GM12878 (cell line): ENCODE results near the gene SMARCD1.

ENCODE experiments used
- CEBPB ChIP-seq, 2 experiments: fragments of 150-350 bp in 1 of 2; IDR thresholded peaks; 2 replicates each; pipeline ENCODE4 v1.6.1; 2012 to 2014; ENCODE audit warnings: low read depth in 2 of 2, low read length in 2 of 2, borderline replicate concordance in 1 of 2, inconsistent platforms in 1 of 2
- EZH2 ChIP-seq: IDR thresholded peaks from 2 replicates; pipeline ENCODE4 v1.6.1; 2012; ENCODE audit warnings: low read depth, mild to moderate bottlenecking, control low read depth, inconsistent platforms, low read length, borderline replicate concordance; ENCODE audit not compliant: control insufficient read depth
- POLR2A ChIP-seq: IDR thresholded peaks from 2 replicates; pipeline ENCODE4 v1.6.1; 2011; ENCODE audit warnings: low read depth, mild to moderate bottlenecking, low read length
- TF ChIP-seq, protein P1 (sequence below), 3 experiments: IDR thresholded peaks in 2 of 3; conservative IDR thresholded peaks in 1 of 3; 2 replicates each; pipeline ENCODE4 v1.5.1; 2011; ENCODE audit warnings: low read depth in 3 of 3, low read length in 3 of 3, mild to moderate bottlenecking in 3 of 3, control low read depth in 2 of 3, moderate library complexity in 2 of 3, inconsistent platforms in 1 of 3, mixed read lengths in 1 of 3; ENCODE audit not compliant: control insufficient read depth in 2 of 3, insufficient read depth in 1 of 3; ENCODE audit errors: extremely low read depth in 1 of 3
- TF ChIP-seq, protein P2 (sequence below): fragments of 150-350 bp; IDR thresholded peaks from 2 replicates; pipeline ENCODE4 v1.6.1; 2016; ENCODE audit warnings: low read depth, low read length

DNA sequence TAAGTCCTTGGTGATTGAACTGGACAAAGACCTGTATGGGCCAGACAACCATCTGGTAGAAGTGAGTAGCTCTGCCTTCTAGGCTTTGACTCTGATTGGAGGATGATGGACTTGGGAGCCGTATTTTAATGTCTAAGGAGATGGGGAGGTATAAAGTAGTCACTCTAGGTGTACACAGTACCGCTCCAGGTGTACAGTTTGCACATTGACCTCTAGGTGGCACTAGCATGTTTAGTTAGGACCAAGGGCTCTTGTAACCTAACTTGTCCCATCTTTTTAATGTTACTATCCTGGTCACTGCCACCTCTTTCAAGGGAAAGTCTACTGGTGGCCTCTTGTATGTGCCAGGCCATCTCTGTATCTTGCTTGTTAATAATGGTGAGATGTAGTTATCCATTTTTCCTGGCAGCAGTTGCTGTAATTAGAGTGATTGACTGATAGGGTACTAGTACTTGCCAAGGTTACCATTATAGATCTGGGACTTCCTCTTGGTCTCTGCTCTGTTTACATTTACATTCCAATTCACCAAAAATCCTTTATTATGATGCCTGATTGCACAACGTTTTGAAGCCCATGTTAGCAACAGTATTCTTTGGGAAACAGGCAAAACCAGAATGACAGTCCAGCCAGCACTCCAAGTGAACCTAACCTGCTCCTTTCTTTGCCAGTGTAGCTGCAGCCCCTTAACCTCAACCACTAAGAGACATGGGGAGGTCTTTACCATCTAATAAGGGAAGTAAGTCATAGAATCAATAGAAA, 3.6 kb downstream of the SMARCD1 start:
- TF ChIP-seq, protein P1, sequence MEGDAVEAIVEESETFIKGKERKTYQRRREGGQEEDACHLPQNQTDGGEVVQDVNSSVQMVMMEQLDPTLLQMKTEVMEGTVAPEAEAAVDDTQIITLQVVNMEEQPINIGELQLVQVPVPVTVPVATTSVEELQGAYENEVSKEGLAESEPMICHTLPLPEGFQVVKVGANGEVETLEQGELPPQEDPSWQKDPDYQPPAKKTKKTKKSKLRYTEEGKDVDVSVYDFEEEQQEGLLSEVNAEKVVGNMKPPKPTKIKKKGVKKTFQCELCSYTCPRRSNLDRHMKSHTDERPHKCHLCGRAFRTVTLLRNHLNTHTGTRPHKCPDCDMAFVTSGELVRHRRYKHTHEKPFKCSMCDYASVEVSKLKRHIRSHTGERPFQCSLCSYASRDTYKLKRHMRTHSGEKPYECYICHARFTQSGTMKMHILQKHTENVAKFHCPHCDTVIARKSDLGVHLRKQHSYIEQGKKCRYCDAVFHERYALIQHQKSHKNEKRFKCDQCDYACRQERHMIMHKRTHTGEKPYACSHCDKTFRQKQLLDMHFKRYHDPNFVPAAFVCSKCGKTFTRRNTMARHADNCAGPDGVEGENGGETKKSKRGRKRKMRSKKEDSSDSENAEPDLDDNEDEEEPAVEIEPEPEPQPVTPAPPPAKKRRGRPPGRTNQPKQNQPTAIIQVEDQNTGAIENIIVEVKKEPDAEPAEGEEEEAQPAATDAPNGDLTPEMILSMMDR (IDR thresholded peaks at IDR 0.05 in 2 of 3, conservative IDR thresholded peaks at IDR 0.05 in 1 of 3; ENCODE audit: control insufficient read depth in 2 of 3, extremely low read depth in 1 of 3, insufficient read depth in 1 of 3, low read depth in 3 of 3, low read length in 3 of 3) = peak; percentile 84 to 89 (median 87)
- TF ChIP-seq EZH2 = no peak
- no peak for TF ChIP-seq CEBPB (IDR thresholded peaks at IDR 0.05; ENCODE audit: borderline replicate concordance in 1 of 2, low read depth in 2 of 2, low read length in 2 of 2)
- TF ChIP-seq, protein P2, sequence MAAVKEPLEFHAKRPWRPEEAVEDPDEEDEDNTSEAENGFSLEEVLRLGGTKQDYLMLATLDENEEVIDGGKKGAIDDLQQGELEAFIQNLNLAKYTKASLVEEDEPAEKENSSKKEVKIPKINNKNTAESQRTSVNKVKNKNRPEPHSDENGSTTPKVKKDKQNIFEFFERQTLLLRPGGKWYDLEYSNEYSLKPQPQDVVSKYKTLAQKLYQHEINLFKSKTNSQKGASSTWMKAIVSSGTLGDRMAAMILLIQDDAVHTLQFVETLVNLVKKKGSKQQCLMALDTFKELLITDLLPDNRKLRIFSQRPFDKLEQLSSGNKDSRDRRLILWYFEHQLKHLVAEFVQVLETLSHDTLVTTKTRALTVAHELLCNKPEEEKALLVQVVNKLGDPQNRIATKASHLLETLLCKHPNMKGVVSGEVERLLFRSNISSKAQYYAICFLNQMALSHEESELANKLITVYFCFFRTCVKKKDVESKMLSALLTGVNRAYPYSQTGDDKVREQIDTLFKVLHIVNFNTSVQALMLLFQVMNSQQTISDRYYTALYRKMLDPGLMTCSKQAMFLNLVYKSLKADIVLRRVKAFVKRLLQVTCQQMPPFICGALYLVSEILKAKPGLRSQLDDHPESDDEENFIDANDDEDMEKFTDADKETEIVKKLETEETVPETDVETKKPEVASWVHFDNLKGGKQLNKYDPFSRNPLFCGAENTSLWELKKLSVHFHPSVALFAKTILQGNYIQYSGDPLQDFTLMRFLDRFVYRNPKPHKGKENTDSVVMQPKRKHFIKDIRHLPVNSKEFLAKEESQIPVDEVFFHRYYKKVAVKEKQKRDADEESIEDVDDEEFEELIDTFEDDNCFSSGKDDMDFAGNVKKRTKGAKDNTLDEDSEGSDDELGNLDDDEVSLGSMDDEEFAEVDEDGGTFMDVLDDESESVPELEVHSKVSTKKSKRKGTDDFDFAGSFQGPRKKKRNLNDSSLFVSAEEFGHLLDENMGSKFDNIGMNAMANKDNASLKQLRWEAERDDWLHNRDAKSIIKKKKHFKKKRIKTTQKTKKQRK = no peak
- no peak for TF ChIP-seq POLR2A
